Amniotic stem cell (primary cell): Measurements from ENCODE around the gene PCSK4.

Source experiments
- DNase-seq: peaks from one replicate; lab custom pipeline; 2025; lab: John Stamatoyannopoulos, UW

The PCSK4 gene

DNA sequence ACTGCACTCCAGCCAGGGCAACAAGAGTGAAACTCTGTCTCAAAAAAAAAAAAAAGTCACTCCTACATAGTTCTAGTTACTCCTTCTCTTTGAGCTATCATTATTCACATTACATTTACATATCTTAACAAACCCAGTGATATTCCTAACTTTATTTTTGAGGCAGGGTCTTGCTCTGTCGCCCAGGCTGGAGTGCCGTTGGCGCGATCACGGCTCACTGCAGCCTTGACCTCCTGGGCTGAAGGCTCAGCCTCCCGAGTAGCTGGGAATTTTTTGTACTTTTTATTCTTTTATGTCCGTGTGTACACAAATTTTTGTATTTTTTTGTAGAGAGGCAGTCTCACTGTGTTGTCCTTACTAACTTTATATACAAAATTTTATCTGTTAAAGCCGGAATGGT, 52.5 kb downstream of the PCSK4 start:
- no peak for DNase-seq

DNA sequence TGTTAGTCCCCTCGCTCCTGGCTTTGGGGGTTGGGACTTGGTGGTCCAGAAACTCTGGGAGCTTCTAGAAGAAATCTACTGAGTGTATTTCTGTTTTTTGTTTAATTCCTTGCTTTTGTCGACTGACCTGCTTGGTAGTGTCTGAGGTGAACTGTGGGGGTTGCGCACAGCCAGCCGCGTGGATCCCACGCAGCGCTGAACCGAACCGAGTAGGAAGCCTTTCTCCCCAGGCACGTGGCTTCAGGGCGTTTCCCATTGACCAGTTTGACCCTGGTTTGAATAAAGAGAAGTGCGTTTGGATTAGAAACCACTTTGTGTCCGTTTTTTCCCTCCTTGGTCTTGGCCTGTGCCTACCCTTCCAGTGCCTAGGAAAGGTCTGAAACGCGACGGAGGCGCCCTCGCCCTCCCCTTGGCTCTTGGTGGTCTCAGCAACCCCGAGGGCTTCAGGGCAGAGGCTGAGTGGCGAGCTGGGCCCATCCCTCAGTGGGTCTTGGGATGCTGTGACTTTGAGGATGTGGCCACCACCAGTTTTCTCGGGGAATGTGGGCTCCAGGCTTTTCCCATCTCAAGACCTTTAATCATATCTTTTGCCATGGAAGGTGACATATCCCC, 54.7 kb downstream of the PCSK4 start:
- no peak for DNase-seq

DNA sequence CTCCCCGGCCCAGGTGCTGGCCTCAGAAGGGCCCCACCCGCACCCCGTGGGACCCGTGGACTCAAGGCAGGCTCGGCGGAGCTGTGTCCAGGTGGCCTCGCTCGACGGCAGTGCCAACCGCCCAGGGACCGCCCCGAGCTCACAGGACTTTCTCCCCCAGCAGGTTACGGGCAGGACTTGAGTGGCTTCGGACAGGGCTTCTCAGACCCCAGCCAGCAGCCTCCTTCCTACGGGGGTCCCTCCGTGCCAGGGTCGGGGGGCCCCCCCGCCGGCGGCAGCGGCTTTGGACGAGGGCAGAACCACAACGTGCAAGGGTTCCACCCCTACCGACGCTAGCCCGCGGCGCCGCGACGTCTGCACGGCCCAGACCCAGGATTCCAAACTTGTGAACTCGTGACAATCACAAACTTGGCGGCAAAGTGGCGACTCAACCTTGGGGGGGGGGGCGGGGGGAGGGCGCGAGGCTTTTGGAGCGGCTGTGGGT, 55.5 kb downstream of the PCSK4 start:
- no peak for DNase-seq

DNA sequence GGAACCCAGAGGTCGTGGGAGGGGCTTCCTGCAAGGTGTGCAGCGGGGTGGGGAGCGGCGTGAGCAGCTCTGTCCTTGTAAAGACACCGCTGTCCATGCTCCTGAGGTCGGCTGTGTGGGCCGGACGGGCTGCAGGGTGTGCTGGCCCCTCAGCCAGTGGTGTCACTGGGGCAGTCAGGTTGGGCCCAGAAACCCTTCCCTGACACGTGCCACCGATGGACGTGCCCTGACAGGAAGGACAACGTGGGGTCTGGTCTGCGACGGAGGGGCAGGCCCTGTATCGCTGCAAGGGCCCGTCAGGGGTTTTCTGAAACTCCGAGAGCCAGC, 56.1 kb downstream of the PCSK4 start:
- DNase-seq = no peak

DNA sequence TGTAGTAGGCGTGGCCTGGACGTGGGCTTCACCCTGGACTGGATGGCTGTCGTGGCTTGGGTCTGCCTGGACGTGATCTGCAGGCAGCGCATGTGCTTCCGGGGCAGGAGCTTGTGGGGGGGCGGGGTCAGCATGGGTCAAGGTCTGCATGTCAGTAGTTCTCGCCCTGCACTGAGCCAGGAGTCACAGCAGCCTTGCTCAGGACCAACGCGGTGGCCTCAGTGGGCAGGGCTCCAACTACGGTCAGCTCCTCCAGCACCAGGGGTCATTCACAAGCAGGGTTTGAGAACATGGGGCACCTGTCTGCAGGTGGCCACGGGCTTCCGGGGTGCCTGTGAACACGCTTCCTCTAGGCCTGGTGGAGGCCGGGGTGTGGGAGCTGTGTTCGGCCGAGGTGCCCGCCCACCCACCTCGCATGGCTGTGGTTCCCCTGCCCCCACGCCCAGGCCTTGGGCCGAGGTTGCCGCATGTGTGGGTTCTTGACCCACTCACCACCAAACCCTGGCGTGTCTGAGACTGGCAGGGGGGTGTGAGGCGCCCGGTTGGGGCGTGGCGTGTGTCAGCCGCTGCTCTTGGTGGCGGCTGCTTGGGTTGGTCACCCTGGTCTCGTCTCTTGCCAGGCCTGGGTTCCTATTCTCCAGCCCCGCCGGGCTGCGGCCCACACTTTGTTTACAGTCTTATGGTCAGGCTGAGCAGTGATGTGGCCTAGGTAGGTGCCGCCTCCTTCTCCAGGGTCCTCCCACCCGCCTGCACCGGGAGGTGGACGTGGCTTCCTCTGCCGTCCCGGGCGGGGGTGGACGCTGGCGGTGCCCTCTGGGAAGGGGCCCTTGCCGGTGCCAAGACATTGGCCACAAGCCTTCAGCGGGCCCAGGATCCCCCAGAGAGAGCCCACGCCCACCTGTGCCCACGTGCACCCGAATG, 56.8 kb downstream of the PCSK4 start:
- no peak for DNase-seq

DNA sequence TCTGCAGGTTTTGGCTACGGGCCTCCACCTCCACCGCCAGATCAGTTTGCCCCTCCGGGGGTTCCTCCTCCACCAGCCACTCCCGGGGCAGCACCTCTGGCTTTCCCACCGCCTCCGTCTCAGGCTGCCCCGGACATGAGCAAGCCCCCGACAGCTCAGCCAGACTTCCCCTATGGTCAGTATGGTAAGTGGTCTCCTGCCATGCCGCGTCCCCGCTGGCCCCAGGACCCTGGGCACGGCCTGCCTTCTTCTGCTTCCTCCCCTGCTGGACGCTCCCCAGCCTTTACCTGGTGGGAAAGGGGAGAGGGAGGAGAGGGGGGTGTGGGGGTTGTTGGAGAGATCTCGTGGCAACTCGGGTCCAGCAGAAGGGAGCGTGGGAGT, 57.7 kb downstream of the PCSK4 start:
- no peak for DNase-seq

DNA sequence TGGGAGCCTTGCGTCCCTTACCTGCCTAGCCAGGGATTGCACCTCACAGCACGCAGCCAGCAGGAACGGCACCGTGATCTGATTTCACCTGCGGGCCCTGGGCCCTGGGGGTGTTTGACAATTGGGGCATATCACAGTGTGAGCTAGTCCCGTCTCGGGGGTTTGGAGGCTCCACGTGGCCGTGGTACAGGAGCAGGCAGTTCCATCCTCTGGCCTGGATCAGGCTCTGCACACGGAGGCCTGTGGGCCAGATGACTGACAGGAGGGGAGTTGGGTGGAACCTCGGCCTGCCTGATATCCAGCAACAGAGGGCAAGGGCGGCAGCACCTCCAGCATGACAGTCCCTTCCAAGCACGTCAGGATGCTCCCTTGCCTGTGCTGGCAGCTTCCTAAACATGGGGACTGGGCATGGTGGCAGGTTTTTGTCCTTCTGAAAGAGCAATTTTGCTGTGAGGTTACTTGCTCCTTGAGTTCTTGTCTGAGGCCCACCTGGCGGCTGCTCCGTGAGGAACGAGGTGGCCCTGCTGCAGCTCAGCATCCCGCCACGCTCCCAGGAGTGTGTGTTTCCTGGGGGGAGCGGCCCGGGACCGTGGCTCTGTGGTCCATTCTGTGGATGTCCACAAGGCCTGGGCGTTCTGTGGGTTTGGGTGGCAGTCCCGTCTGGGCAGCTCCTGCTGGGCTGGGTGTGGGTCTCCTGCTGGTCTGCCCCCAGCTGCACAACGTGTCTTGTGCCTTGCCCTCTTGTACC, 58.2 kb downstream of the PCSK4 start:
- DNase-seq = no peak
